ELF-1 (cell line): ENCODE measurements around the gene GLCE.

ENCODE experiments used
- DNase-seq: peaks from one replicate; pipeline ENCODE4 v3.0.0-alpha.2; 2016; ENCODE audit warnings: low read depth, low spot score

Gene GLCE

GRCh38 chr15:69160141-69160993, at the start of gene GLCE:
Gene GLCE, plus strand, starts transcription at chr15:69160635. Its CDS starts 95,172 bp downstream, at chr15:69255807.
- DNase-seq, result peak; percentile 99

GRCh38 chr15:69114331-69114928, 46.0 kb upstream of the GLCE start:
- DNase-seq, result peak; percentile 62

GRCh38 chr15:69115031-69115430, 45.4 kb upstream of the GLCE start:
- DNase-seq, result no peak

- peak; percentile 61 for DNase-seq
Observed at GRCh38 chr15:69116391-69116790, 44.0 kb upstream of the GLCE start.

GRCh38 chr15:69117431-69117871, 43.0 kb upstream of the GLCE start:
- DNase-seq, result peak; percentile 94

- DNase-seq, result peak; percentile 40
Observed at GRCh38 chr15:69118089-69118488, 42.3 kb upstream of the GLCE start.

- DNase-seq, result no peak
Observed at GRCh38 chr15:69119001-69119400, 41.4 kb upstream of the GLCE start.

- peak; percentile 66 for DNase-seq
Observed at GRCh38 chr15:69119683-69120395, 40.6 kb upstream of the GLCE start.

- DNase-seq, result no peak
Observed at GRCh38 chr15:69120732-69121131, 39.7 kb upstream of the GLCE start.

GRCh38 chr15:69121198-69121828, 39.1 kb upstream of the GLCE start:
- DNase-seq, result no peak

- DNase-seq, result peak; percentile 23
Observed at GRCh38 chr15:69125236-69125635, 35.2 kb upstream of the GLCE start.

- no peak for DNase-seq
Observed at GRCh38 chr15:69126054-69126469, 34.4 kb upstream of the GLCE start.

- no peak for DNase-seq
Observed at GRCh38 chr15:69127306-69127705, 33.1 kb upstream of the GLCE start.

GRCh38 chr15:69128667-69129311, 31.6 kb upstream of the GLCE start:
- no peak for DNase-seq

- DNase-seq, result no peak
Observed at GRCh38 chr15:69131362-69132220, 28.8 kb upstream of the GLCE start.

- no peak for DNase-seq
Observed at GRCh38 chr15:69132430-69132829, 28.0 kb upstream of the GLCE start.

- peak; percentile 67 for DNase-seq
Observed at GRCh38 chr15:69132977-69133861, 27.2 kb upstream of the GLCE start.

- no peak for DNase-seq
Observed at GRCh38 chr15:69133862-69134519, 26.4 kb upstream of the GLCE start.

- no peak for DNase-seq
Observed at GRCh38 chr15:69134791-69135190, 25.6 kb upstream of the GLCE start.
